Stimulated activated CD8-positive, alpha-beta memory T cell treated with anti-CD3 and anti-CD28 coated beads, Interleukin-12 subunit alpha, Interleukin-12 subunit beta, amount 100 ng/mL, for 1 hour (primary cell): Measurements from ENCODE around the gene NDRG3.
A peak's percentile ranks its signal among the peaks of the same experiment; 100 is the strongest.
"Not testable (repeated sequence)": the region's sequence is repeated elsewhere in the genome, so short reads cannot be mapped to it uniquely, and the experiment has no call there.

ENCODE experiments used
- DNase-seq: peaks from one replicate; pipeline ENCODE4 v3.0.0-alpha.2; 2020; ENCODE audit warnings: low read depth

Gene NDRG3

DNA sequence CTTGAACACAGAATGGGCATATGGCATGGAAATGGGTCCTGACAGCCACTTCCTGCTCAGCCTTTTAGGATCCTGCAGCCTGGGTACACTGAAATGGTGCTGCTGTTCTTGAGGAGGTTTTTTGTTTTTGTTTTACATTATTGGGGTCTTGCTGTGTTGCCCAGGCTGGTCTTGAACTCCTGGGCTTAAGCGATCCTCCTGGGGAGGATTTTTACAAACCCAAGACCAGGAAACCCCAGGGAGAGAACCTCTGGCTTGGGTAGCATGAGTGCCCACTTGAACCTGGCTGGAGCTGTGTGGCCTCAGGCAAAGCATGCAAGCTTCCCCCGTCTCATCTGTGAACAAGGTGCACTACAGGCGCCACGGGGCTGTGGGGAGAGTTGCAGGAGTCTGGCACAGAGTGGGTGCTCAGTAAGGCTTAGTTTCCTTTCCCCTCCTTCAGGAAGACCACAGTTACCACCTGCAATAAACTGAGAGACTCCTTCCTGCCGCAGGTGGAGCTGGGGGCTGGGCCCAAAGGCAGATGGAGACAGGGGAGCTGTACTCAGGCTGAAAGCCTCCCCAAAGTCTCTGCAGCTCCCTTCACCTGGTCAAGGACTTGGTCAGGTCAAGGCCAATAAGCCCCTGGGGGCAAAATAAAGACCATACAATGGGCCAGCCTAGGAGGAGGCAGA lies 101.7 kb downstream of the NDRG3 start:
- DNase-seq, result peak; percentile 41

DNA sequence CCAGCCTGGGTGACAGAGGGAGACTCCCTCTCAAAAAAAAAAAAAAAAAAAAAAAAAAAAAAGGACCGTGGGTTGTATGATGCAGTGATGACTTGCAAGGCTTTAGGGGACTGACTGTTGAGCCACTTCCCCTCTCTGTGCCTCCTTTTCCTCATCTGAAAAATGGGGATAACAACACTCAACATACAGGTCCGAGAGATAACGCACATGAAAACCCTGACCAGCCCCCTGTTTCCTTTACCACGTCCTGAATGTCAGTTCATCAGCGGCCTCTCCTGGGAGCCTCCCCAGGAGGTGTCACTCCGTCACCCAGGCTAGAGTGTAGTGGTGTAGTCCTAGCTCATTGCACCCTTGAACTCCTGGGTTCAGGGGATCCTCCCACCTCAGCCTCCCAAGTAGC lies 103.8 kb downstream of the NDRG3 start:
- DNase-seq, result no peak

DNA sequence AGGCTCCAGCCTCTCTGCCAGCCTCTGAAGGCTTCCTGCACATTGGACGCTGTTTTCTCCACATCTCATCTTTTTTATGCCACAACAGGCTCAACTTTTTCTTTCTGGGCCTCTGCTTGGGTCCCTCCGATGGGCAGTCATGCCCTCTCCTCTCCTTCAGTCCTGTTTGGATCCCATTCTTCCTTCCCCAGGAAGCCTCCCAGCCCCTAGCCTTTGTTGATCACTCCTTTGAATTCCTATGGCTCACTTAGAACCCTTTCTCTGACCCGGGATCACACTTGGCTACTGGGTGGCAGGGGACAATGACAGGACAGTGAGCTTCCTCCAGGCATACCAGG lies 104.4 kb downstream of the NDRG3 start:
- no peak for DNase-seq

- DNase-seq, result not testable (repeated sequence)
Measured at GRCh38 chr20:36638876-36639400, 107.0 kb downstream of the NDRG3 start.

GRCh38 chr20:36634342-36634741 lies 111.5 kb downstream of the NDRG3 start:
- no peak for DNase-seq

- no peak for DNase-seq
Measured at GRCh38 chr20:36633285-36633772, 112.6 kb downstream of the NDRG3 start.

GRCh38 chr20:36632487-36633284 lies 113.2 kb downstream of the NDRG3 start:
- no peak for DNase-seq

GRCh38 chr20:36632147-36632486 lies 113.8 kb downstream of the NDRG3 start:
- no peak for DNase-seq

- no peak for DNase-seq
Measured at GRCh38 chr20:36631646-36632045, 114.2 kb downstream of the NDRG3 start.

GRCh38 chr20:36629719-36630681 lies 115.9 kb downstream of the NDRG3 start:
- DNase-seq, result no peak

DNA sequence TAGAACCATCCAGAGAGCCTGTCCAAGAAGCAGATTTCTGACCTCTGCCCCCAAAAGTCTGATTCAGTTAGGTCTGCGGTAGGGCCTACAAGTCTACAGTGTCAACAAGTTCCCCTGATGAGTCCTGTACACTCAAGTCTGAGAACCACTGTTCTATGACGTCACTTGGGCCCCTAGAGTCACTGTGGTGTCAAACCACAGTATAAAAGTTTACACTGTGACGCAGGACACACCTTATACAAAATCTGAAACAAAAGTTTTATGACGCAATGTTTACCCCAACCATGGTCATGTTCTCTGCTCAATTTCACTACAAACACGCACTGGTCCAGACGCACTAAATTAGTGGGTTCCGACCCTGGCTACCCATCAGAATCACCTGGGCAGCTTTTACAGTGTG lies 117.8 kb downstream of the NDRG3 start:
- DNase-seq, result peak; percentile 25

- no peak for DNase-seq
Measured at GRCh38 chr20:36624944-36625324, 121.0 kb downstream of the NDRG3 start.

DNA sequence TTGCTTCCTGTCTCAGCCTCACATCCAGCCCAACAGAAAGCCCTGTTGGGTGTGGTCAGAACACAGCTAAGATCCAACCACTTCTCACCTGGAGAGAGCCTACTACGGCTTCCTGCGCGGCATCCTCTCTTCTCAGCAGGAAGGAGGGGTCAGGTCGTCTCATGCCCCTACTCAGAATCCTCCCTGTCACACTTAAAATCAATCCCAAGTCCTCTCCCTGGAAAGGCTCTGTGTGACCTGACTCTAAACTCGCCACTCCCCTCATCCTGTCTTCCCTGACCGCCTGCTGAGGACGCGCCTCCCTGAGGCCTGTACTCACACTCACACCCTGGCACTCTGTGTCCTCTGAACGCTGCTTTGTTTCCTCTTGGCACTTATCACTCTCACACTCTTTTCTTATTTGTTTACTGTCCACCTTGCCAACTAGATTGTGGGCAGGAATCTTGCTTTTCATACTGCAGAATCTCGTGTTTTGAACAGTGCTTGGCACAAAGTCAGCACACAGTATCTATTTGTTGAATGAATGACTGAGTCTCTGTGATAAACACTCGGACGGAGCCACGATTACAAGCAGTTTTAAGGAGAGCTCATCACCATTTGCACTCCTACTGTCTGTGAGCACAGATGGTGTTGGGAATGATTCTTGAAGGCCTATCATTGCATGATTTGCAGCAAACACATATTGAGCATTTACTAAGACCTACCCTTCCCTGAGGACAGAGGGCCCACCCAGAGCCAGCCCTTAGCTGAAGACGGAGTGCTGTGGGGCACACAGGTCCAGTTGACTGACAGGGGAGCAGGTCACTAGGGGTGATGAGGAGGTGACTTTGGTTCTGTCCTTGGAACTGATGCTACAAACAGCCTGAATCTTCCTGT lies 121.6 kb downstream of the NDRG3 start:
- no peak for DNase-seq

- no peak for DNase-seq
Measured at GRCh38 chr20:36623444-36623843, 122.4 kb downstream of the NDRG3 start.

DNA sequence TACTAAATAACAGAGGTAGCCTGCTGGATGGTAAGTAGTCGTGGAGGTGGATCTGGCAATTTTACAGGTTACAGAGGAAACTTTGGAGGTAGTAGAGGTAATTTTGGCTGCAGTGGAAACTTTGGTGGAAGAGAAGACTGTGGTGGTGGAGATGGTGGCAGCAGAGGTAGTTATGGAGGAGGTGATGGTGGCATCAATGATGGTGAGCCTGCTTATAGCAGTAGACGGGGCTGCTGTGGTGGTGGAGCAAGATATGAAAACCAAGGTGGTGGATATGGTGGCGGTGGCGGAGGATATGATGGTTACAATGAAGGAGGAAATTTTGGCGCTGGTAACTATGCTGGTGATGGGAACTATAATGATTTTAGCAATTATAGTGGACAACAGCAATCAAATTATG lies 125.0 kb downstream of the NDRG3 start:
- no peak for DNase-seq

GRCh38 chr20:36614781-36615557 lies 130.9 kb downstream of the NDRG3 start:
- no peak for DNase-seq

GRCh38 chr20:36613974-36614373 lies 131.9 kb downstream of the NDRG3 start:
- no peak for DNase-seq

GRCh38 chr20:36611625-36612024 lies 134.3 kb downstream of the NDRG3 start:
- no peak for DNase-seq

GRCh38 chr20:36608388-36608728 lies 137.5 kb downstream of the NDRG3 start:
- not testable (repeated sequence) for DNase-seq

- no peak for DNase-seq
Measured at GRCh38 chr20:36607586-36608387, 138.1 kb downstream of the NDRG3 start.
